Activated CD4-positive, alpha-beta T cell treated with anti-CD3 and anti-CD28 coated beads for 4 hours (primary cell): ENCODE measurements around the gene SCN10A.

ENCODE experiments used
- DNase-seq, 2 donors: peaks; one replicate each; pipeline ENCODE4 v3.0.0-alpha.2; 2020

Gene SCN10A

GRCh38 chr3:38816026-38816425, at the start of gene SCN10A:
SCN10A (minus strand) TSS chr3:38816217; CDS start chr3:38794010, 22,207 bp downstream.
- DNase-seq: no peak

GRCh38 chr3:38853011-38853410, 37.0 kb upstream of the SCN10A start:
- DNase-seq: no peak

DNA sequence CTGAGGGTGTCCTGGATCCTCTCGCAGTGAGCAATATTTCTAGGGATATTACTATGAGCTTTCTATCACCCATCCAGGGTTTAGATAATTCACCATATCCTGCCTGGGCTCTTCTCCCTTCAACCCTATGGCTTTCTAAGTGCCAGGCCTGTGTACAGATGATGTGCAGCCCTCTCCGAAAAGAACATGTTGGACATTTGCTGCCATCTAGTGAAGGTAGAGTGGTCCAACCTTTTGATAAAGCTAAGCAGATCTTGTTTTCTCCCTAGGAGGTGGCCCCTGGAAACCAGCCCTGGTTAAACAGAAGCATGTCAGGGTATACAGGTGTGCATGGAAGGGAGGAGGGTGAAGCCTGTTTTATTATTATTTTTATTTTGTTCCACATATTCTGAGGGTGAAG, 27.9 kb upstream of the SCN10A start:
- DNase-seq: no peak

DNA sequence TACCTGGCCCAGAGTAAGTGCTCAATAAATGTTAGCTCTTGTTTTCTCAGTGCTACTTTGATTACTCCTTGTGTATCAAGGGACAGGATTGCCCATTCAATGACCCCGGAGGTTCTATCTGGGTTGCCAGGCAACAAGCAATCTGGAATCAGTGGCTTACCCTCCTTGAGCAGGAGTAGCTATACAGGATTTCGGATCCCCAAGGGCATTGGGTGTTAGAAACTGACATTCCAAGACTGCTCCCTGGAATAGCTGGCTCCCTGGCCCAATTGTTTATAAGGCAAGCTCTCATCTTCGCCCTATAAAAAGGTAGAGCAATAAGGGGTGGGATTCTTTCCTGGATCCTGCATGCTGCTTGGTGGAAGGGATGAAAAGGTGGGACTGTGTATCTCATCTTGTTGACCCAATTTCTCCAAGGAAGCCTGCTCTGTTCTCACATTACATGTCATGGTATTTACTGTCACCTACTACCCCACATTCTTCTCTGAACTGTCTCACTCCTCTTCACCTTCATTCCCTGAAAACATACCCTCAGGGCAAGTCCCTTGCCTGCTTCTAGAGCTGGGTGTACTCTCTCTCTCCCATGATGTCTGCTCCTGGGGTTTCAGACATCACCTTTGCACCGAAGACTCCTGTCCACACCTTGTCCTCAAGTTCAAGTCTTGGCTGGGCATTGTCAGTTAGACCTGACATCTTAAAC, 26.4 kb upstream of the SCN10A start:
- no peak for DNase-seq

- no peak for DNase-seq
Measured at GRCh38 chr3:38840987-38841386, 25.0 kb upstream of the SCN10A start.

DNA sequence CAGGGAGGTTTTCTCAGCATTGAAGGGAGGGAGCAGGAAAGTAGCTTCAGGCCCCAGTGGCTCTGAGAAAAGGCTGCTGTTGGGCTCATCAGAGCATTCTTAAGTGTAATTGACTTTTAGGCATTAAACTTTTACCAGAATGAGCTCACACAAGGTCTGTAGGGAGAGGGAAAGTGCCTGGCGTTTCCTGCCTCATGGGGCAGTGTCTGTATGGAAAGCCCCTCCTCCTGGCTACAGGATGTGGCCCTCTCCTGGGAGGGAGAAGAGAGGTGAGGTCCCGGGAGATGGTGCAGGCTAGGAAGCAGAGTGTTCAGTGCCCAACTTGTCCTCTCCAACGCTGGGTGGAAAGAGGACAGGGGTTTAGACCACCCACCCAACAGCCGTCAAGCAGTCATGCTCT, 21.3 kb upstream of the SCN10A start:
- DNase-seq: no peak

GRCh38 chr3:38836561-38836960, 20.5 kb upstream of the SCN10A start:
- no peak for DNase-seq

- no peak for DNase-seq
Measured at GRCh38 chr3:38835939-38836338, 19.9 kb upstream of the SCN10A start.

DNA sequence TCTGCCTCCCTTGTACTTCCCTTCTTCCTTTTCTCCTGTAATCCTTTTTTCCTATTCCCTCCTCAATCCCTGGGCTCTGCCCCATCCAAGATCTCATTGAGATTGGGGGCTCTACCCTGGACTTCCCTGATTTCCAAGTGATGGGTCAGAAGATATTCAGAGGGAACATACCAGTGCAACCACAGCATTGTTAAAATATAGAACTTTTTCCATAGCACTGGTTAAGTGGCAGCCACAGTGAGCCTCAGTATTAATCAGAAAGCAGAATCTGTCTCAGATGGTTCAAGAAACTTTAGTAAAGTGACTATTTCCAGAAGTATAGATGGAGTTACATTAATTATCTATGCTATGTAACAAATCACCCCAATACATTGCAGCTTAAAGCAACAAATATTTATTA, 18.7 kb upstream of the SCN10A start:
- DNase-seq: no peak

GRCh38 chr3:38834110-38834509, 18.1 kb upstream of the SCN10A start:
- no peak for DNase-seq

DNA sequence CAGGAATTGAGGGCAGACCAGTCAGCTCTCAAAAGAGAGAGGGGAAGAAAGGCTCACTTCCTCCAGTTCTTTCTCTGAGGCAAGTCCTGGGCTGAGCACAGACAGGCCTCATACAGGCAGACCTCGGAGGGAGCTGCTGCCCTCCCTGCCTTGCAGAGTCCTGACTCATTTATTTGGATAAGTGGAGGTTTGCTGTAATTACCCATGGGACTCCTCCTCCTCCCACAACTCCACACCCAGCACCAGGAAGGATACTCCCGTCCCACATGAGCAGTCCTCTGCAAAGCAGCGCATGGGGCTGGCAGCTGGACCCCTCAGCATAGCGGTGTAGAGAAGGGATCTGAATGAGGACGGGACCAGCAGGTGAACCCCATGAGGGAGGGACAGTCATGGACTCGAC, 13.4 kb upstream of the SCN10A start:
- DNase-seq: no peak

DNA sequence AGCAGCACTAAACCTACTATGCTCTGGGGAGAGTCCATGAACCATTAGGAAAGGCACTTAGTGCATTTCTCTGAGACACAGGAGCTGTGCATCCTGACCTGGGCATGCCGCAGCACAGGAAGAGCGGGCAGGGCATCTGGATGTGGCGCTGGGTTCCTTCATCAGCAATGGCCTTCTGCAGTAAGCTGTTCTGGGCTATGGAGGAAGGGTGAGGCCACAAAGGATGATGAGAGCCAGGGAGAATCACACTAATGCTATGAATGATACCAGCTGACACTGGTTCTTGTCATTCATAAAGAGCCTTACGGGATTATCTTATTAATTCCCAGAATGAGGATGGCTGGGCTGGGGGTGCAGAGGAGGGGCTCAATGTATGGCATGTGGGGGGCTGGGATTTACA, 12.7 kb upstream of the SCN10A start:
- DNase-seq: no peak

GRCh38 chr3:38827791-38828190, 11.8 kb upstream of the SCN10A start:
- no peak for DNase-seq

DNA sequence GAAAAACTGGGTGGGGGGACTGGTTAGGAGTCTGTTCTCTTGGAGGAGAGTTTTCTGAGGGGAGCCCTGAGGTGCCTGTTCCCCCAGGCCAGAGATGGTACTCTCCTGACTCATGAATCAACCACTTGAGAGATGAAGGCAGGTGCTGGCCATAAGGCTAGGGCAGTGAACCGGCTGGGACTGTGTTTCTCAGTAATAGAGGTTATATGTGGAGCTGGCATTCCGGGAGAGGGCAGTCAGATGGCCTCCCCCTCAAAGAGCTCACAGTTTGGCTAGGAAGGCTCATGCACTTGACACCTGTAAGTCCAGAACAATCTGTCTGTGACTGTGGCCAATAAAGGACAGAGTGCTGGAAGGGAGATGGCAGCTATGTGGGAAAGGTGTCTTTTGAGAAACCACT, 10.0 kb upstream of the SCN10A start:
- DNase-seq: no peak

GRCh38 chr3:38824349-38824748, 8.3 kb upstream of the SCN10A start:
- DNase-seq: no peak

DNA sequence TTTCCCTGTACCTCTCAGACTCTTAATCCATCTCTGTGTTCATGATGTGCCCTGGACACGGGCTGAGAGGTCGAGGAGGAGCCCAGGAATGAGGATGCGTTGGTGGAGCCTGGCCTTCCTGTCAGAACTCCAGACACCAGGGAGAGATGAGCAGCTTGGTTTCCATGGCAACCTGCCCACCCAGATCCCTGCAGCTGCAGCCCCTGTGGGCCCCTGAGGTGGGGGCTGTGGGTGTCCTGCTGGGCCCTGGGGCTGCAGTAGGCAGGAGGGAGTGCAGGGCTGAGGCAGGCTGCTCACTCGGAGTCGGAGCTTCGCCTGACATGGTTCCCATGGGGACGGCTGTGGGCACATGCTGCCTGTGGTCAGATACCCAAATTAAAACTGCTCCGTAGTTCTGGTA, 7.7 kb upstream of the SCN10A start:
- no peak for DNase-seq

DNA sequence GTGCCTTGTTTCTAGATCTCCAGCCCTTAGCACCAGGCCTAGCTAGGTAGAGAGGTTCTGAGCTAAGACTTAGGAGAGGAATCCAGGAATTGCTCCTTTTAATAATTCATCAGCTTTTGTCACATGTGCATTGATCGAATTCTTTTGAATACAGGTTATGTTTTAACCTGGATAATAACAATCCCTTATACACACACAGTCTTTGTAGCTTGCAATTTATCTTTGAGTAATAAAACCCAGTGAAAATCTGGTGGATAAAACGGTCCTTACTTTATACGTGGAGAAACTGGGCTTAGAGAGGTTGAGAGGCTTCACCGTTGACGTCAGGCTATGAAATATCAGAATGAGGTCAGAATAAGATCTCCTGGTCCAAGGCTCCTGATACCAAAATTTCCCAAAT, 7.2 kb upstream of the SCN10A start:
- DNase-seq: no peak

GRCh38 chr3:38811822-38812221, 4.2 kb downstream of the SCN10A start:
- DNase-seq: no peak

GRCh38 chr3:38805765-38806386, 10.1 kb downstream of the SCN10A start:
- no peak for DNase-seq

GRCh38 chr3:38805004-38805403, 11.0 kb downstream of the SCN10A start:
- no peak for DNase-seq

GRCh38 chr3:38800511-38800910, 15.5 kb downstream of the SCN10A start:
- no peak for DNase-seq

- DNase-seq: no peak
Measured at GRCh38 chr3:38793721-38794120, 22.3 kb downstream of the SCN10A start.

- no peak for DNase-seq
Measured at GRCh38 chr3:38792983-38793382, 23.0 kb downstream of the SCN10A start.

GRCh38 chr3:38782148-38782547, 33.9 kb downstream of the SCN10A start:
- DNase-seq: no peak

DNA sequence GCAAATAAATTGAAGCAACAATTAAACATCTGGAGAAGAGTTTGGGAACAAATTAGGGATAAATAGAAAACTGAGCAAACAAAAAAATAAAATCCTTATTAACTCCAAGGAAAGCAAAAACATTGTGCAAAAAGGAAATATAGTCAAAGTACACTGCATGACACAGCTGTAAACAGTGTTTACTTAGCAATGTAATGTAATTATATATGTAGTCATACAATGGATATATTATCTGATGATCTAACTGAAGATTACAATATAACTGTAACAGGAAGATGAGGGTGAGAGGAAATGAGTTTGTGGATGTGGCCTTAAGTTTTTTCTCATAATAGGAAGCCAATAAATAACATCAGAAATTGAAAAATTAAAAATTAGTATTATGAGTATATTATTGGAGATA, 42.5 kb downstream of the SCN10A start:
- DNase-seq: no peak
